Vagina (tissue), 2 donors: Measurements from ENCODE around the gene FCN1.

Experiments
- CTCF ChIP-seq, 3 experiments: fragments of 450-650 bp in 2 of 3; fragments of 200-600 bp in 1 of 3; sonication (generic) in 1 of 3; IDR thresholded peaks; one replicate each; pipeline ENCODE4 v1.5.1; 2017 to 2019; ENCODE audit warnings: antibody characterized with exemption in 3 of 3, mild to moderate bottlenecking in 2 of 3, moderate library complexity in 2 of 3
- POLR2A ChIP-seq, 2 donors: fragments of 450-650 bp; IDR thresholded peaks; one replicate each; pipeline ENCODE4 v1.6.1; 2017; ENCODE audit warnings: antibody characterized with exemption in 2 of 2, mild to moderate bottlenecking in 2 of 2, moderate library complexity in 2 of 2
- POLR2AphosphoS5 ChIP-seq, 2 donors: sonication (generic); formaldehyde crosslinking; IDR thresholded peaks; one replicate each; pipeline ENCODE4 v1.9.0; 2017; ENCODE audit warnings: antibody characterized with exemption in 2 of 2, mild to moderate bottlenecking in 2 of 2, low read depth in 1 of 2; ENCODE audit not compliant: insufficient read depth in 1 of 2

- no peak for TF ChIP-seq POLR2AphosphoS5 (IDR thresholded peaks at IDR 0.05; ENCODE audit: insufficient read depth in 1 of 2, low read depth in 1 of 2)
- TF ChIP-seq CTCF (IDR thresholded peaks at IDR 0.05) = no peak
- TF ChIP-seq POLR2A (IDR thresholded peaks at IDR 0.05) = no peak
These were observed 47.4 kb downstream of the FCN1 start for GRCh38 chr9:134870301-134870694.
